Effector memory CD8-positive, alpha-beta T cell (primary cell): ENCODE measurements around the gene TWF2.
A peak's percentile ranks its signal among the peaks of the same experiment; 100 is the strongest.
"Not testable (repeated sequence)": the region's sequence is repeated elsewhere in the genome, so short reads cannot be mapped to it uniquely, and the experiment has no call there.

ENCODE experiments used
- ATAC-seq: fragments of 150-1000 bp; cut with Tn5 transposase; replicated peaks from 2 replicates; pipeline ENCODE4 v1.10.0; 2021; ENCODE audit warnings: mild to moderate bottlenecking, moderate library complexity
- DNase-seq, 3 experiments: peaks; one replicate each; pipeline ENCODE4 v3.0.0; 2021
- H3K27ac Mint-ChIP-seq, 2 donors: one replicate each; pipeline ENCODE4 v1.8.0; 2022; ENCODE audit warnings: mild to moderate bottlenecking in 2 of 2, mixed read lengths in 2 of 2, moderate library complexity in 2 of 2
- H3K27me3 Mint-ChIP-seq, 2 donors: one replicate each; pipeline ENCODE4 v1.8.0; 2022; ENCODE audit warnings: mixed read lengths in 2 of 2
- H3K36me3 Mint-ChIP-seq: one replicate; pipeline ENCODE4 v1.8.0; 2022; ENCODE audit warnings: mild to moderate bottlenecking, moderate library complexity, mixed read lengths; ENCODE audit not compliant: insufficient read depth
- H3K4me1 Mint-ChIP-seq, 2 donors: one replicate each; pipeline ENCODE4 v1.8.0; 2022; ENCODE audit warnings: low read depth in 2 of 2, mixed read lengths in 2 of 2
- H3K4me3 Mint-ChIP-seq, 2 donors: one replicate each; pipeline ENCODE4 v1.8.0; 2022; ENCODE audit warnings: mild to moderate bottlenecking in 2 of 2, mixed read lengths in 2 of 2, moderate library complexity in 2 of 2
- H3K9me3 Mint-ChIP-seq, 2 donors: one replicate each; pipeline ENCODE4 v1.8.0; 2022; ENCODE audit warnings: mixed read lengths in 2 of 2

The TWF2 gene

GRCh38 chr3:52272831-52273230 lies 33.9 kb upstream of the TWF2 start:
- no peaks in the 10 kb centered on the region for H3K27me3 Mint-ChIP-seq
- peaks cover 75% of the 10 kb centered on the region for H3K36me3 Mint-ChIP-seq
- peak overlapping the region; percentile 90 to 98 for H3K4me3 Mint-ChIP-seq
- peaks cover 68 to 75% of the 10 kb centered on the region in 2 donors for H3K4me1 Mint-ChIP-seq
- DNase-seq (no peak), ATAC-seq (no peak)
- H3K27ac Mint-ChIP-seq, result peak overlapping the region; percentile 95 to 97
- H3K9me3 Mint-ChIP-seq, result no peaks in the 10 kb centered on the region

- not testable (repeated sequence) for ATAC-seq, DNase-seq, H3K27me3 Mint-ChIP-seq, H3K9me3 Mint-ChIP-seq
- H3K36me3 Mint-ChIP-seq, result peaks cover 75% of the 10 kb centered on the region
- peak overlapping the region; percentile 90 to 98 for H3K4me3 Mint-ChIP-seq
- H3K4me1 Mint-ChIP-seq, result peaks cover 70 to 77% of the 10 kb centered on the region in 2 donors
- peak overlapping the region; percentile 95 to 97 for H3K27ac Mint-ChIP-seq
Measured at GRCh38 chr3:52272172-52272571, 33.2 kb upstream of the TWF2 start.

GRCh38 chr3:52270252-52270754 lies 31.3 kb upstream of the TWF2 start:
- no peak for DNase-seq
- Mint-ChIP-seq H3K36me3 (peaks cover 90% of the 10 kb centered on the region), H3K4me1 (peaks cover 59 to 61% of the 10 kb centered on the region in 2 donors), H3K9me3 (no peaks in the 10 kb centered on the region), H3K27me3 (no peaks in the 10 kb centered on the region), H3K4me3 (peak overlapping the region; percentile 90 to 98), H3K27ac (peak overlapping the region; percentile 95 to 97)
- no peak for ATAC-seq

GRCh38 chr3:52269776-52270175 lies 30.8 kb upstream of the TWF2 start:
- no peaks in the 10 kb centered on the region for H3K9me3 Mint-ChIP-seq
- H3K27ac Mint-ChIP-seq, result peak overlapping the region; percentile 95 to 97
- peak overlapping the region; percentile 90 to 98 for H3K4me3 Mint-ChIP-seq
- DNase-seq (no peak), ATAC-seq (no peak)
- no peaks in the 10 kb centered on the region for H3K27me3 Mint-ChIP-seq
- peaks cover 90% of the 10 kb centered on the region for H3K36me3 Mint-ChIP-seq
- H3K4me1 Mint-ChIP-seq, result peaks cover 57 to 58% of the 10 kb centered on the region in 2 donors

- DNase-seq, result no peak
- no peak for ATAC-seq
Measured at GRCh38 chr3:52268036-52268435, 29.1 kb upstream of the TWF2 start.

GRCh38 chr3:52265387-52265786 lies 26.4 kb upstream of the TWF2 start:
- H3K27ac Mint-ChIP-seq, result no peak overlapping the region
- DNase-seq (no peak), ATAC-seq (no peak)
- H3K4me1 Mint-ChIP-seq, result peaks cover 40 to 49% of the 10 kb centered on the region in 2 donors
- no peaks in the 10 kb centered on the region for H3K27me3 Mint-ChIP-seq
- H3K36me3 Mint-ChIP-seq, result peaks cover 100% of the 10 kb centered on the region
- H3K4me3 Mint-ChIP-seq, result no peak overlapping the region
- no peaks in the 10 kb centered on the region for H3K9me3 Mint-ChIP-seq

More at GRCh38 chr3:52268036-52268435, 29.1 kb upstream of the TWF2 start:
- H3K27ac Mint-ChIP-seq, result peak overlapping the region; percentile 87 to 95
- no peaks in the 10 kb centered on the region for H3K9me3 Mint-ChIP-seq
- H3K27me3 Mint-ChIP-seq, result no peaks in the 10 kb centered on the region
- peaks cover 55 to 57% of the 10 kb centered on the region in 2 donors for H3K4me1 Mint-ChIP-seq
- peak overlapping the region in 1 of 2 donors; percentile 25 for H3K4me3 Mint-ChIP-seq
- peaks cover 90% of the 10 kb centered on the region for H3K36me3 Mint-ChIP-seq

- Mint-ChIP-seq H3K27ac (peak overlapping the region in 1 of 2 donors; percentile 14), H3K27me3 (no peaks in the 10 kb centered on the region), H3K9me3 (no peaks in the 10 kb centered on the region), H3K4me1 (peaks cover 27 to 38% of the 10 kb centered on the region in 2 donors), H3K36me3 (peaks cover 97% of the 10 kb centered on the region), H3K4me3 (peak overlapping the region in 1 of 2 donors; percentile 15)
- ATAC-seq, result no peak
- DNase-seq, result no peak
Measured at GRCh38 chr3:52262447-52262846, 23.5 kb upstream of the TWF2 start.

- H3K4me3 Mint-ChIP-seq, result no peak overlapping the region
- DNase-seq, result no peak
- no peaks in the 10 kb centered on the region for H3K9me3 Mint-ChIP-seq
- H3K27me3 Mint-ChIP-seq, result no peaks in the 10 kb centered on the region
- H3K27ac Mint-ChIP-seq, result no peak overlapping the region
- H3K4me1 Mint-ChIP-seq, result peaks cover 34 to 50% of the 10 kb centered on the region in 2 donors
- peaks cover 95% of the 10 kb centered on the region for H3K36me3 Mint-ChIP-seq
- ATAC-seq, result no peak
Measured at GRCh38 chr3:52259448-52259847, 20.5 kb upstream of the TWF2 start.

- ATAC-seq (no peak), DNase-seq (no peak)
- H3K9me3 Mint-ChIP-seq, result no peaks in the 10 kb centered on the region
- H3K4me1 Mint-ChIP-seq, result peaks cover 33 to 49% of the 10 kb centered on the region in 2 donors
- H3K4me3 Mint-ChIP-seq, result no peak overlapping the region
- H3K27me3 Mint-ChIP-seq, result no peaks in the 10 kb centered on the region
- H3K27ac Mint-ChIP-seq, result peak overlapping the region; percentile 88 to 95
- H3K36me3 Mint-ChIP-seq, result peaks cover 94% of the 10 kb centered on the region
Measured at GRCh38 chr3:52259035-52259434, 20.1 kb upstream of the TWF2 start.

GRCh38 chr3:52257911-52258310 lies 19.0 kb upstream of the TWF2 start:
- DNase-seq, result no peak
- ATAC-seq, result no peak
- H3K27ac Mint-ChIP-seq, result peak overlapping the region; percentile 88 to 95
- no peak overlapping the region for H3K4me3 Mint-ChIP-seq
- peaks cover 35 to 49% of the 10 kb centered on the region in 2 donors for H3K4me1 Mint-ChIP-seq
- no peaks in the 10 kb centered on the region for H3K27me3 Mint-ChIP-seq
- H3K9me3 Mint-ChIP-seq, result no peaks in the 10 kb centered on the region
- H3K36me3 Mint-ChIP-seq, result peaks cover 94% of the 10 kb centered on the region

GRCh38 chr3:52256622-52257021 lies 17.7 kb upstream of the TWF2 start:
- ATAC-seq (no peak), DNase-seq (no peak)
- no peaks in the 10 kb centered on the region for H3K27me3 Mint-ChIP-seq
- peaks cover 38 to 51% of the 10 kb centered on the region in 2 donors for H3K4me1 Mint-ChIP-seq
- peak overlapping the region; percentile 88 to 95 for H3K27ac Mint-ChIP-seq
- H3K9me3 Mint-ChIP-seq, result no peaks in the 10 kb centered on the region
- peaks cover 94% of the 10 kb centered on the region for H3K36me3 Mint-ChIP-seq
- H3K4me3 Mint-ChIP-seq, result no peak overlapping the region

GRCh38 chr3:52256159-52256558 lies 17.2 kb upstream of the TWF2 start:
- Mint-ChIP-seq H3K4me1 (peaks cover 38 to 48% of the 10 kb centered on the region in 2 donors), H3K27me3 (no peaks in the 10 kb centered on the region), H3K36me3 (peaks cover 94% of the 10 kb centered on the region), H3K4me3 (no peak overlapping the region), H3K27ac (peak overlapping the region; percentile 89 to 95), H3K9me3 (no peaks in the 10 kb centered on the region)
- DNase-seq (no peak), ATAC-seq (no peak)

- H3K9me3 Mint-ChIP-seq, result no peaks in the 10 kb centered on the region
- H3K36me3 Mint-ChIP-seq, result peaks cover 94% of the 10 kb centered on the region
- DNase-seq, result no peak
- peak overlapping the region; percentile 95 to 98 for H3K27ac Mint-ChIP-seq
- H3K4me3 Mint-ChIP-seq, result peak overlapping the region; percentile 50 to 51
- peaks cover 45 to 56% of the 10 kb centered on the region in 2 donors for H3K4me1 Mint-ChIP-seq
- no peak for ATAC-seq
- H3K27me3 Mint-ChIP-seq, result no peaks in the 10 kb centered on the region
Measured at GRCh38 chr3:52254608-52255007, 15.7 kb upstream of the TWF2 start.
